Measurements from ENCODE around the gene TMEM30A.

DNA sequence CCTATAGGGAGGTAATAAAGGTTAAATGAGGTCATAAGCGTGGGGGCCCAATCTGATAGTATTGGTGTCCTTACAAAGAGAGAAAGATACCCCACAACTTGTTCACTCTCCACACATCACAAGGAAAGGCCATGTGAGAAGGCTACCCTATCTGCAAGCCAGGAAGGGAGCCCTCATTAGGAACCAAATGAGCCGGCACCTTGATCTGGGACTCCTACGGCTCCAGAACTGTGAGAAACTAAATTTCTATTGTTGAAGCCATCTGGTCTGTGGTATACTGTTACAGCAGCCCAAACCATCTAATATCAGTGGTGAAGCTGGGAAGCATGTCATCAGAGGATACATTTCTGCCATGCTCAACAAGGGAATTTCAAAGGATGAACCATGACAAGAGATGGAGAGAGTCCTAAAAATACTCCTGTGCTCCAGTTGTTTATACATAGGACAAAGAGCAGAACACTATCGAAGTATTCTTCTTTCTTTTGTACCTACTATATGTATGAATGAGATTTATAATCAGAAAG is 51.4 kb downstream of the TMEM30A start:
- TF ChIP-seq, protein P1, sequence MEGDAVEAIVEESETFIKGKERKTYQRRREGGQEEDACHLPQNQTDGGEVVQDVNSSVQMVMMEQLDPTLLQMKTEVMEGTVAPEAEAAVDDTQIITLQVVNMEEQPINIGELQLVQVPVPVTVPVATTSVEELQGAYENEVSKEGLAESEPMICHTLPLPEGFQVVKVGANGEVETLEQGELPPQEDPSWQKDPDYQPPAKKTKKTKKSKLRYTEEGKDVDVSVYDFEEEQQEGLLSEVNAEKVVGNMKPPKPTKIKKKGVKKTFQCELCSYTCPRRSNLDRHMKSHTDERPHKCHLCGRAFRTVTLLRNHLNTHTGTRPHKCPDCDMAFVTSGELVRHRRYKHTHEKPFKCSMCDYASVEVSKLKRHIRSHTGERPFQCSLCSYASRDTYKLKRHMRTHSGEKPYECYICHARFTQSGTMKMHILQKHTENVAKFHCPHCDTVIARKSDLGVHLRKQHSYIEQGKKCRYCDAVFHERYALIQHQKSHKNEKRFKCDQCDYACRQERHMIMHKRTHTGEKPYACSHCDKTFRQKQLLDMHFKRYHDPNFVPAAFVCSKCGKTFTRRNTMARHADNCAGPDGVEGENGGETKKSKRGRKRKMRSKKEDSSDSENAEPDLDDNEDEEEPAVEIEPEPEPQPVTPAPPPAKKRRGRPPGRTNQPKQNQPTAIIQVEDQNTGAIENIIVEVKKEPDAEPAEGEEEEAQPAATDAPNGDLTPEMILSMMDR (IDR thresholded peaks at IDR 0.05) = no peak
- no peak for TF ChIP-seq EP300 (IDR thresholded peaks at IDR 0.05)
